DMS53 treated with DMSO at 0.1 percent for 48 hours (cell line): ENCODE measurements around the gene C14orf180.

ENCODE experiments used
- DNase-seq: peaks from one replicate; lab custom pipeline; 2025; ENCODE audit not compliant: unreplicated experiment; lab: John Stamatoyannopoulos, UW

C14orf180 gene

GRCh38 chr14:104560586-104560945, 19.0 kb upstream of the C14orf180 start:
- no peak for DNase-seq

- DNase-seq = no peak
These were observed 18.4 kb upstream of the C14orf180 start for GRCh38 chr14:104561124-104561557.

DNA sequence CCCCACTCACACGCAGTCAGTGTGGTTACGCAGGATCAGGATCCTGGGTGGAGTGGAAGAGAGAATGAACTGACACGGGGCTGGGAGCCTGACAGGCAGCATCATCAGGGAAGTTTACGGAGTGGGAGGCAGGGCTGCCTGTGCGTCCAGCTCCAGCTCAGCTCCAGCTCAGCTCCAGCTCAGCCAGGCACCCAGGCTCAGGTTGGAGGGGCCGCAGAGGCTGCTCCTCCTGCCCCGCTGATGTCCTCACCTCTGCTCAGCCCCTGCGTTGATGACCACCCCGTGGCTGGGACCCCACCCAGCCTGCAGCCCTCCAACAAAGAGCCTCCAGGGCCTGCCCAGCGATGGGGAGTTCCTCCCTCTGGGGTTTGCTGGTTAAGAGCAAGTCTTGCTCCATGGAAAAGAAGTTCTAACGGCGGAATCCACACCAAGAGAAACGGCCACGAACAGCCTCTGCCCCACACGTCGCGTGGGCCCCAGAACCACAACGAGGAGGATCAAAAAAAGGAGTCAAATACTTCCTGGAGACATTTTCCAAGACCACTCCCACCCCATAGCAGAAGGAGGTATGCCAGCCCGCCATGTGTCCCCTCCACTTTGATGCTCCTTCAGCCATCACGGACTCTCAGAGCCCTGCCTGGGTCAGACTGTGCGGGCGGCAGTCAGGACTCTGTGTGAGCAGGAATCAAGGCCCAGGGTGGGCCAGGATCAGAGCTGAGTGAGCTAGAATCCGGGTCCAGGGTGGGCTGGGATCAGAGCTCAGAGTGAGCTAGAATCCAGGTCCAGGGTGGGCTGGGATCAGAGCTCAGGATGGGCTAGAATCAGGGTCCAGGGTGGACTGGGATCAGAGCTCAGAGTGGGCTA, 17.7 kb upstream of the C14orf180 start:
- DNase-seq = no peak

- no peak for DNase-seq
These were observed 17.0 kb upstream of the C14orf180 start for GRCh38 chr14:104562606-104563005.

DNA sequence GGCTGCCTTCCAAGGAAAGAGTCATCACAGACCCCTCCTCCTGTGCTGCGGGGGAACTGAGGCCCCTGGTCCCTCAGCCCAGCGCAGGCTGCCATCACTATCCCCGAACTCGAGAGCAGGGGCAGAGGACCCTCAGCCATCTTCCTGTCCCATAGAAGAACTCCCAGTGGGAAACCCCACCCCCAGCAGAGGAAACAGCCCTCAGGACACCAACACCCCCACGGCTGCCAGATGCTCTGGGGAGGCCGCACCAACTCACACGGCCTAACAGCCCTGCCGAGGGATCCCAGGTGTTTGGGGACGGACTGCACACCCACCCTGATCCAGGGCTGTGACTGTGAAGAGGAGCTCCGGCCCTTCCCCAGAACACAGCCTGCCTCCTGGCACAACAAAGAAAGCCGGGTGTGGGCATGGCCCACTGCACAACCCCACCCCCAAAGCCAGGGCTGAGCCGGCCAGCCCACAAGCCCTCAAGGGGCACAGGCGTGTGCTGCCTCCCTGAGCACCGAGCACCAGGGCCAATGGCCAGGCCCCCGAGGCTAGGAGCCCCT, 16.3 kb upstream of the C14orf180 start:
- DNase-seq = no peak

DNA sequence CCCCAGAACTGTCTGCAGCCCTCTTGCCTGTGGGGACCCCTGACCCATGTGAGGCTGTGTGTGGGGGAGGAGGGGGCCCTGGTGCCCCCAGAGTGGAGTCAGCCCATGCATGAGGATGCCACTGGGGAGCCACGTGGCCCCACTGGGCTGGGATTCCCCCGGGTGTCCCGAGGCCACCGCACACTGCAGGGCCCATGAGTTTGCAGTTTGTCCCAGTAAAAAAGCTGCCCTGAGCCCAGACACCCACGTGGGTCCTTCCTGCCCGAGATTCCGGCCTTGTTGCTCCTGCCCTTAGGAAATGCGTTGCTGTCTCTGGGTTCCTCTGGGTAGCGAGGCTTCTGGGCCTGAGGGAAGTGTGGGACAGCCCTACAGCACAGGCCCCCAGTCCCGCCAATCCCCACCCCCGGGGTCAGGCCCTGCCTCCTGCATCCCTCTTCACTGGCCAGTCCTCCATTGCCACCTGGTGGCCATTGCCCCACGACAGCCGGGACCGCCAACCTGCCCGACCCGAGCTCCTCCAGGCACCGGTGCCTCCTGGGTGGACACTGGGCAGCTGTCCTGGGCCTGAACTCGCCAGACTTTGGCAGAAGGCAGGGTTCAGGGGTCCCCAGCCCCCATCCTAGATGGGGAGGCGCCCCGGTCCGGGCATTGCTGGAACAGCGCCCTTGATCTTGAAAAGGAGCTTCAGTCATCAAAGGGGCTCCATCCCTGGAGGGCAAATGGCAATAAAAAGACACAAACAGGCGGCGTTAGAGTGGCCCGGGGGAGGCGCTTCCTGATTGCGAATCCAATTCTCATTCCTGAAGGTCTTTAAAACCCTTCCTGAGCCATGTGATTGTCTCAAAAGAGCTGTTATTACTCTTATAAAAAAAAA, 15.6 kb upstream of the C14orf180 start:
- peak; percentile 4 for DNase-seq

GRCh38 chr14:104564744-104565679, 14.6 kb upstream of the C14orf180 start:
- no peak for DNase-seq

DNA sequence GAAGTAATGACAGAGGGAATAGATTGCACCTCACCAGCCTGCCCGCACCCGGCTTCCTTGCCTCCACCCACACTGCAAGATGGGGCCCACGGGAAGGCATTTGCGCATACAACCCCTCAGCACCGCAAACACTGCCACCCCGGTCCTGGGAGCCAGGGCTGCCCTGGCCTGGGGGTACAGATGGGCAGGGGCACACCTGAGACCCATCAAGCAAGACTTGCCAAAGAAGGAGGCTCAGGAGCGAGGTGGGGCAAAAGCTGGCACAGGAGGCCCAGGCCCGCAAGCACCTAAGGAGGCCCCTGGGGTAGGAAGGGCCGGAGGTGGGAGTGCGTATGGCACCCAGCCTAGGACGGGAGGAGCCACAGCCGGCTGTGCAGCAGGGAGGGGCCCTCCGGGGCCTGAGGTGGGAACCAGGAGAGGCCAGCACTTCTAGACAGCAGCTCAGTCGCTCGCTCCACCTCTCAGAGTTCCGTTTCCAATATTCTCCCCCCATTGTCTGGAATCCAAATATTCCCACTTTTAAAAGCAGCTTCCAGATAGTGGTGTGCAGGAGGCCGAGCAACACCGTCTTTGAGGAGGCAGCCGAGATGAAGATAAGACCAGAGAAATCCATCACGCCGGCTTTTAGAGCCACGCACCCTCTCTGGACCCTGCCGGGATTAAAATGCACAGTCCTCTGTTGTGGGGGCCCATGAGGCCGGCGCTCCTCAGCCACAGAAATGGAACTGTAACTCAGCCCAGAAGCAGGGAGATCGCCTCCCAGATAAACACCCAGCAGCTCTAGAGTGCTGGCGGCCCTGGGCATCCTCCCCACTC, 12.2 kb upstream of the C14orf180 start:
- DNase-seq = no peak

- DNase-seq = no peak
These were observed 11.7 kb upstream of the C14orf180 start for GRCh38 chr14:104567957-104568225.

GRCh38 chr14:104568620-104569019, 10.9 kb upstream of the C14orf180 start:
- no peak for DNase-seq

- no peak for DNase-seq
These were observed 10.1 kb upstream of the C14orf180 start for GRCh38 chr14:104569435-104569834.

GRCh38 chr14:104571246-104571645, 8.3 kb upstream of the C14orf180 start:
- no peak for DNase-seq

GRCh38 chr14:104572024-104572626, 7.4 kb upstream of the C14orf180 start:
- no peak for DNase-seq

- DNase-seq = no peak
These were observed 6.9 kb upstream of the C14orf180 start for GRCh38 chr14:104572668-104573067.

DNA sequence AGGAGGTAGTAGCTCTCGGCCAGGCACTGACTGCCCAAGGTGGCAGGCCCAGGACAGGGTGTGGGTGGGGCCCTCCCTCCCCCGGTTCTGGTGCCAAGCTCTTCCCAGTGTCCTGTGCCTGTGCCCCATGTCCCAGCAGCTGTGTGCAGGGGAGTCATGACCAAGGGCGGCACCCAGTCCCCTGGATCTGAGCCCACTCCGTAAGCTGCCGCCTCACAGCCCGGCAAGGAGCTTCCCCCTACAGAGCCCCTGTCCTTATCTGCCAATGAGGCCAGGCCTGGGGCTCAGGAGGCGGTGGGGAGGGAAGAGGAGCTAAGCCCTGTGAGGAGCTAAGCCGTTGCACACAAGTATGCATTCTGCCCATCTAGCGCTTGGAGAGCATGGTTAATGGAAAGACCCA, 5.6 kb upstream of the C14orf180 start:
- DNase-seq = no peak

GRCh38 chr14:104574536-104574935, 5.0 kb upstream of the C14orf180 start:
- no peak for DNase-seq

GRCh38 chr14:104574978-104575583, 4.5 kb upstream of the C14orf180 start:
- no peak for DNase-seq

GRCh38 chr14:104576232-104576969, 3.2 kb upstream of the C14orf180 start:
- DNase-seq = no peak

- DNase-seq = no peak
These were observed 2.6 kb upstream of the C14orf180 start for GRCh38 chr14:104576970-104577332.
